ENCODE measurements around the gene AAMP. TPM values are rescaled to one million over a fixed set of nuclear protein-coding genes. Genes with fewer than 3 reads are reported as not detected.

AAMP gene
- total and polyA plus RNA-seq, 2 donors (not counting 3 experiments of a cell fraction or from before 2014, with no cell fraction given) = 69.3 to 84.4 TPM

DNA sequence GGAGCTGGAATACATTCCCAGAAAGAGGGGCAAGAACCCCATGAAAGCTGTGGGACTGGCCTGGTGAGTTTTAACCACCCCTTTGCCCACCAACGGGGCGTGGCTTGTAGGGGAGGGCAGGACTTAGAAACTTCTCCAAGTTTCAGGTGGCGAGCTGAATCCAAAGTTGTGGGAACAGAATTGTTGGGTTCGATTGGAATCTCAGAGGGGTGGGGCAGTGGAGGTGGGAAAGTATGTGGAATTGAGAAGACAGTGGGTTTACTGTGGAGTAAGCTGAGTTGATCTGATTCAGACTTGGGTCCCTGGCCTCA lies 1.5 kb upstream of the AAMP start:
- Histone ChIP-seq H3K27me3 (ENCODE audit: control insufficient read depth in 2 of 2, insufficient read depth in 2 of 2, low read length in 2 of 2) (no peaks in the 10 kb centered on the region), H4K20me1 (replicated peaks; ENCODE audit: control insufficient read depth, extremely low read depth, insufficient read depth, low read length) (no peaks in the 10 kb centered on the region), H3K9me1 (replicated peaks; ENCODE audit: control insufficient read depth, extremely low read depth, insufficient read depth, low read length) (no peaks in the 10 kb centered on the region), H3K4me3 (replicated peaks in 1 of 3; ENCODE audit: insufficient read depth in 1 of 3, low read depth in 1 of 3, low read length in 3 of 3) (peak overlapping the region in 1 of 3 experiments; percentile 45), H3K27ac (ENCODE audit: insufficient read depth, low read depth, low read length) (no peak overlapping the region), H3K36me3 (ENCODE audit: control insufficient read depth in 2 of 2, extremely low read depth in 1 of 2, insufficient read depth in 2 of 2, low read length in 2 of 2) (peaks cover 14 to 40% of the 10 kb centered on the region in 2 experiments), H3K9ac (replicated peaks; ENCODE audit: extremely low read depth, insufficient read depth, low read length) (no peak overlapping the region), H3K4me1 (ENCODE audit: control insufficient read depth, extremely low read depth, insufficient read depth, low read length) (peaks cover 19% of the 10 kb centered on the region), H3K79me2 (ENCODE audit: control insufficient read depth, insufficient read depth, low read length) (peaks cover 7% of the 10 kb centered on the region), H3K9me3 (replicated peaks; ENCODE audit: control insufficient read depth, insufficient read depth, low read length) (no peaks in the 10 kb centered on the region), H2AFZ (ENCODE audit: low read depth, low read length) (no peak overlapping the region), H3K4me2 (ENCODE audit: insufficient read depth, low read length) (peak overlapping the region; percentile 93)
- TF ChIP-seq MYC (IDR thresholded peaks at IDR 0.05; ENCODE audit: low read depth, low read length) = no peak
- TF ChIP-seq GATA2 (IDR thresholded peaks at IDR 0.05; ENCODE audit: insufficient read depth, insufficient read length, low read depth, low read length) = no peak
- no peak for TF ChIP-seq POLR2AphosphoS5 (IDR thresholded peaks at IDR 0.05; ENCODE audit: insufficient read depth, low read depth, low read length)
- no peak for TF ChIP-seq POLR2A (IDR thresholded peaks at IDR 0.05; ENCODE audit: low read depth, low read length)
- no peak for TF ChIP-seq FOS (IDR thresholded peaks at IDR 0.05; ENCODE audit: borderline replicate concordance, insufficient read depth, low read length)
- TF ChIP-seq MAX (IDR thresholded peaks at IDR 0.05; ENCODE audit: insufficient read depth, insufficient read length) = no peak
- no peak for TF ChIP-seq EZH2 (IDR thresholded peaks at IDR 0.05; ENCODE audit: borderline replicate concordance, low read depth, low read length, severe bottlenecking)
- TF ChIP-seq, protein P1, sequence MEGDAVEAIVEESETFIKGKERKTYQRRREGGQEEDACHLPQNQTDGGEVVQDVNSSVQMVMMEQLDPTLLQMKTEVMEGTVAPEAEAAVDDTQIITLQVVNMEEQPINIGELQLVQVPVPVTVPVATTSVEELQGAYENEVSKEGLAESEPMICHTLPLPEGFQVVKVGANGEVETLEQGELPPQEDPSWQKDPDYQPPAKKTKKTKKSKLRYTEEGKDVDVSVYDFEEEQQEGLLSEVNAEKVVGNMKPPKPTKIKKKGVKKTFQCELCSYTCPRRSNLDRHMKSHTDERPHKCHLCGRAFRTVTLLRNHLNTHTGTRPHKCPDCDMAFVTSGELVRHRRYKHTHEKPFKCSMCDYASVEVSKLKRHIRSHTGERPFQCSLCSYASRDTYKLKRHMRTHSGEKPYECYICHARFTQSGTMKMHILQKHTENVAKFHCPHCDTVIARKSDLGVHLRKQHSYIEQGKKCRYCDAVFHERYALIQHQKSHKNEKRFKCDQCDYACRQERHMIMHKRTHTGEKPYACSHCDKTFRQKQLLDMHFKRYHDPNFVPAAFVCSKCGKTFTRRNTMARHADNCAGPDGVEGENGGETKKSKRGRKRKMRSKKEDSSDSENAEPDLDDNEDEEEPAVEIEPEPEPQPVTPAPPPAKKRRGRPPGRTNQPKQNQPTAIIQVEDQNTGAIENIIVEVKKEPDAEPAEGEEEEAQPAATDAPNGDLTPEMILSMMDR (IDR thresholded peaks at IDR 0.05; ENCODE audit: extremely low read depth in 1 of 2, insufficient read depth in 1 of 2, low read depth in 1 of 2, low read length in 2 of 2) = no peak
- TF ChIP-seq JUN (IDR thresholded peaks at IDR 0.05; ENCODE audit: borderline replicate concordance, insufficient read depth, insufficient read length, low read depth) = no peak
- dilution Hi-C loops (cut with MboI; ENCODE audit: extremely low pct_ligation_motif_present, low sequenced_read_pairs) (no loop called here), intact Hi-C loops (cut with micrococcal nuclease) (loop anchor here (2.0 to 5.0 kb wide), 2 partner anchors 51 to 376 kb away; no protein-coding TSS in a partner anchor)
- FAIRE-seq (no peak), DNase-seq (ENCODE audit: low read depth, low spot score) (no peak)
- ChIA-PET POLR2A (interaction anchor here (1.1 to 1.4 kb wide), 2 partner anchors 11 to 16 kb away, joined by 3 to 5 read pairs; no protein-coding TSS in a partner anchor), CTCF (interaction anchor here (0.7 to 7.0 kb wide), 12 partner anchors 14 to 576 kb away, joined by 3 to 99 read pairs (median 8); partner anchors contain the start of genes CATIP, CTDSP1 and TMBIM1)
- no TSS peak for BruUV-seq (replicated peaks)

Data from endothelial cell of umbilical vein (primary cell).